GM19324 (cell line): ENCODE measurements around the gene ORC4.
A peak's percentile ranks its signal among the peaks of the same experiment; 100 is the strongest.

Source experiments
- ATAC-seq: cut with Tn5 transposase; IDR thresholded peaks from one replicate; pipeline ENCODE4 v1.9.1; 2021; ENCODE audit warnings: mild to moderate bottlenecking, moderate library complexity; ENCODE audit not compliant: unreplicated experiment, low FRiP score

The ORC4 gene

DNA sequence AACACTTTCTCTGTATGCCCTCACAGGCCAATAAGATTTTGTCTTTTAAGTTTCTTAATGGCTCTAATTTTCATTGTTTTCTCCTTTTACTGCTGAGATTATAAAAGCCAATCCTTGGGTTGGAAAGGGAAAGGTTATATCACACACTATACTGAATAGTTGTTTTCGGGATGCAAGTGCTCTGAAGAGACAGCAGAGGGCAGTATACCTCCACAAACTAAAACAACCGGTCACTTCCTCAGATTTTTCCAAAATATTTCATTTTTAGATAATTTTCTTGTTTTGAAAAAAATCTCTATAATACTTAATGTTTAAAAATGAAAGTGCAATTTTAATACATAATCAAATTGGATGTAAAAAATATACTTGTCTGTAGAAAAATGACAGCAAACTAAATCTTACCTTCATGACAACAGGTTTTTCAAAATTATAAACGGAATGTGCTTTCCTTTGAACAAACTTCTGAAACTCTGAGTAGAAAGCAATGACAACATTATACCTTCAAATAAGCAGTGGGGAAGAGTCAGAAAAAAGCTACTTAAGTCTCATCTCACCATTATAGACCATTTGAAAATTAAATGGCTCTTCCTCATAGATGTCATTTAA, 82.7 kb downstream of the ORC4 start:
- ATAC-seq: peak; percentile 51

DNA sequence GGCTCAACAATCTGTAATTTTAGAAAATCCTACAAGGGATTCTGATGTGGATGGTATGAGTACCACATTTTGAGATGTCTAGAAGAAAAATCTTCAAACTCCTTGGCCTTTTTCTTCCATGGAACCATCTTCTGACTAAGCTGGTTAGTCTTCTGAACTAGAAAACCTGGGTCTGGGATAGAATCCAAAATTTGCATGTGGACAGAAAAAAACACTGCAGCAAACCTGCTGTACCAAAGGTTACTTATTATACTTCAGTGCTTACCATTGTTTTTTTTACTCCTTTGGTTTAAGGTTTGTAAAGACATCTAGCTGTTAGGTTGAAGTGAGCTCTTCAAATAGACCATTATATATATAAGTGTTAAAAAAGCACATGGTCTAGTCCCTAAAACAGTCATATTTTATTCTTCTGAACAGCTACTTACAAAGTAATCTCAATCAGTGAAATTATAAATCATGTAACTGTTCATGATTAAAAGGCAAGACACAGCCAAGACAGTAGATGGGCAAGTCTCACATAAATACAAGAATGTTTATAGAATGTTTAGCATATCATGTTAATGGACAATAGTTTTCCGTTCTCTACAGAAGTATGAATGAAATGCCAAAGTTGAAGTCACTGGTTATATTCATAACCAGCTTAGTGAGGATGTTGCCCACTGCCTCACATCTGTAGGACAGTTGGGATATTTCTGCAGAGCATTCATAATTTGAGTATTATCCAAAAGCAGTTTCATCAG, 85.5 kb downstream of the ORC4 start:
- no peak for ATAC-seq

DNA sequence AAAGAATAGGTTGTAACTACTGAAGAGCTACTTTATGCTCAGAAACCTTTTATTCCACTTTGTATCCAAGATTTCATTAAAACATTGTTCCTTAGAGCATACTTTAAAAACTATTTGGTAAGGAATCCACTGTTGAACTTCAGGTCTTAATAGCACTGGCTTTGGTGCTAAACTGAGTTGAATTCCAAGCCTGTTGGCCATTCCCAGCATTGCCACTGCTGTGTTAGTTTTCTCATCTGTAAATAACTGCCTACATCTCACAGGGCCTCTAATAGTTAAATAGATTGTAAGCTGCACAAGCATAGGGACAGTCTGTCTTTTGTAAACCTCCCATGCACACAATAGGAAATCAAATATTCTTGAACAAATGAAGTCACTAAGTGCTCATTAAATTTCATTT, 86.6 kb downstream of the ORC4 start:
- no peak for ATAC-seq

DNA sequence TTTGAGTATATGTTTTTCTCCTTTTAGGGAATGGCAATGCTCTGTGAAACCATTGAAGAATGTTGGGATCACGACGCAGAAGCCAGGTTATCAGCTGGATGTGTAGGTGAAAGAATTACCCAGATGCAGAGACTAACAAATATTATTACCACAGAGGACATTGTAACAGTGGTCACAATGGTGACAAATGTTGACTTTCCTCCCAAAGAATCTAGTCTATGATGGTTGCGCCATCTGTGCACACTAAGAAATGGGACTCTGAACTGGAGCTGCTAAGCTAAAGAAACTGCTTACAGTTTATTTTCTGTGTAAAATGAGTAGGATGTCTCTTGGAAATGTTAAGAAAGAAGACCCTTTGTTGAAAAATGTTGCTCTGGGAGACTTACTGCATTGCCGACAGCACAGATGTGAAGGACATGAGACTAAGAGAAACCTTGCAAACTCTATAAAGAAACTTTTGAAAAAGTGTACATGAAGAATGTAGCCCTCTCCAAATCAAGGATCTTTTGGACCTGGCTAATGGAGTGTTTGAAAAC, 93.4 kb downstream of the ORC4 start:
- no peak for ATAC-seq

DNA sequence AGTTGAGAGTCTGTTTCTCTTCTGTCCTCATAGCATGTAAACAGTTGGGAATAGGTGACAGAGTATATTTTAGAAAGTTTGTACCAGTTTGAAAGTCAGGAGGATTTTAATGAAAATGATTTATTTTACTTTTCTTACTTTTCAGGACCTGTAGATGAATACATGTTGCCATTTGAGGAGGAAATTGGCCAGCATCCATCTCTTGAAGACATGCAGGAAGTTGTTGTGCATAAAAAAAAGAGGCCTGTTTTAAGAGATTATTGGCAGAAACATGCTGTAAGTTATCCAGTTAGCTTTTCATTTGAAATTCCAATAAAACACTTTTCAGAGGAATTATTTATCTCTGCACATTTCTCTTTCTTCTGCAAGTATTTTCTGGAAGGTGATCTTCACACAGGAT, 94.7 kb downstream of the ORC4 start:
- ATAC-seq: no peak

DNA sequence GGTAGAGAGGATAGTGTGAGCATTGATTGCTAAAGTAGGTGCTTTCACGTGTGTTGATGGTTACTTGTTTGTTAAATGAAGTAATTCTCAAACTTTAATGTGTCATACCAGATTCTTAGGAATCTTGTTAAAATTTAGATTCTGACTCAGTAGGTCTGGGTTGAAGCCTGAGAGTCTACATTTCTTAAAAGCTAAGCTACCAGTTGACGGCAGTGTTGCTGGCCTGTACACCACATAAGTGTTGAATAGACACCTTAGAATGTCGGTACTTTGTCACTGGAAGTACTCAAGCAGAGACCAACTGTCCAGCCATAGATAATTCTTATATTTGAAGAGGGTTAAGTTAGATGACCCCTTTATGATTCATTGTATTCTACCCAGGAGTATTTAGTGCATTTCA, 95.9 kb downstream of the ORC4 start:
- ATAC-seq: no peak

DNA sequence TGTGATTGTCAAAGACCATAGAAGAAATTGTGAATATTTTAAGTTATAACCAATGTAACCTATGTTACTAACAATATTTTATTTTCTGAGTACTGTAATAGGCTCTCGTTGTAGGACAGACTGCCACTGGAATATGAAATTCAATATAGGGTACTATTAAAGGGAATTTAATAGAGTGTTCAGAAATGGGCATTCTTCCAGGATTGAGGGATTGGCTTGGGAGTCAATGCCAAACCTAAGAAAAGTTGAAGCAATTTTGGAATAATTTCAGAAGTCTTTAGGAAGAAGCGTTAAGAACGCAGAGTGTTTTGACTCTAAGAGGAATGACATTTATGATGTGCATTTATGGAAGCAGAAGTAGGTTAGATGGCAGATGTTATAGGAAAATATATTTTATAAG, 96.7 kb downstream of the ORC4 start:
- no peak for ATAC-seq

DNA sequence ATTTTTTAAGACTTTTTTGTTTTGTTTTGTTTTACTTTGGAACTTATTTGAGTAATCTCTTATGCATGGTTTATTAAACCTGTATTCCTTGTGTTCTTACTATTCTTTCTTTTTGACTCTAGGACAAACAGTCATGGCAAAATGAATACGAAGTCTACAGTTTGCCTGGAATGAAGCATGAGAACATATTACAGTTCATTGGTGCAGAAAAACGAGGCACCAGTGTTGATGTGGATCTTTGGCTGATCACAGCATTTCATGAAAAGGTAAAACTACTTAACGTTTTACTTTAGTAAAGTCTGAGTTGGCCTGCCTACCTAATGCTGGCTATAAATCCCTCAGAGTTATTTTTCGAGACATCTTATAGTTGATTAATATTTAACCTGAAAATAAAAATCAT, 103.4 kb downstream of the ORC4 start:
- ATAC-seq: no peak

DNA sequence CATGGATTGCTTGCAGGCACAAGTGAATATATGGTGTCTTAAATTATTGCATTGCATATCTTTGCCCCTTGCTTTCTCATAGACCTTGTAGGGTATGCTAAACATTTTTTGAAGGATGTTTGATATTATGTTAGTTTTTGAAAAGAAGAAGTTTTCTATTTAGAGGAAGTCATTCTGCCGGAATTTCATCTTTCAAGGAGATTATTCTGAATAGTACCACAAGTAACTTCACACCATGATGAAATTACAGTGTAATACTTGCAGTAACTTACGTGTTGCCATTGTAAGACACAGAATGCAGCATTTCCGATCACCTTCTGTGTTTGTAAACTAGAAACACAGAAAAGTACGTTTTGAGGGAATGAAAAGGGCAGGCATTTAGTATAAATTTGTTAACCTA, 103.8 kb downstream of the ORC4 start:
- no peak for ATAC-seq

DNA sequence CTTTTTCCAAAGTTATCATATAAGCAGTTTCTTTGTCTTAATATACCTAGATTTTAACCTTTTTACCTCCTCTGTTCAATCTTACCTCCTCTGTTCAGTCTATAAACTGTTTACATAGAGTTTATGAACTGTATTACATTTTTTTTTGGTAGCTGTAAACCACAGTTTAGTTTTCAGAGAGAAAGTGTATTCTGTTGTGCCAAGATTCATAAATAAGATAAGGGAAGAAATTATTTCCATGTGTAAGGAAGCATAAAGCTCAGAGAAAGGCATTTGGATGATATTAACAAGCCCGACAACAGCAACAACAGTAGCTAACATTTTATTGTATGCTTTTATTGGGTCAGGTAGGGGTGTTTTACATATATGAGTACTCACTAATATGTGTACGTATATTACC, 104.5 kb downstream of the ORC4 start:
- ATAC-seq: no peak

DNA sequence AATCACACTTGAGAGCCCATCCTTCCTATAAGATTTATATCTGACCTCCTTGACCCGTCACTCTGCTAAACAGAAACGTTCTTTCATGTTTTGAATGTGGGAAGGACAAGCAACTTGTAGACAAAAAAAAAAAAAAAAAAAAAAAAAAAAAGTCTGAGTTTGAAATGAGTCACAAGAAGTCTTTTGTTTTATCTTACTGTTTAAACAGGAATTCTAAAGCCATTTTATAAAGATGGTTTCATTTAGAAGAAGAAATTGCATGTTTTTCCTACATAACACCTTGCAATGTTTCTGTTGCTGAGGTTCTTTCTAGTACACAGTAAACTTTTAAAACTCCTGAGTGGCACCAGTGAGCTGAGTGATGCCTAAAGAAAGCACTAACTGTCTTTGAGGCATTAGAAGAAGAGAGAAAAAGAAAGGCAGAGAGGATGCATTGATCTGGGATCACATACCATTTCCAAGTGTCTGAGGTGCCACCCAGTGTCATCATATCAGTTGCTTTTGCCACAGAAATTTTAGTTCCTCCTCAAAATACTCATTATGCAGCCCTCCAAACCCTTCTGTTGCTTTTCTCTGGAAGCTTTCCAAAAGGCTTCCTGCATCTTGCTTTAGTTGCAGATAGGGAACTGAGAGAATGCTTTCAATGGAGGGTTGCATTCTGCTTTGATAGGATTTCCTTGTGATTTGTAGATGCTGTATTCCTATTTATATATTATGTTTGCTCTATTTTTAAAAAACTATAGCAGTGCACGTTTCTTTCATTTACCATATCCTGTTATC, 106.6 kb downstream of the ORC4 start:
- ATAC-seq: no peak

DNA sequence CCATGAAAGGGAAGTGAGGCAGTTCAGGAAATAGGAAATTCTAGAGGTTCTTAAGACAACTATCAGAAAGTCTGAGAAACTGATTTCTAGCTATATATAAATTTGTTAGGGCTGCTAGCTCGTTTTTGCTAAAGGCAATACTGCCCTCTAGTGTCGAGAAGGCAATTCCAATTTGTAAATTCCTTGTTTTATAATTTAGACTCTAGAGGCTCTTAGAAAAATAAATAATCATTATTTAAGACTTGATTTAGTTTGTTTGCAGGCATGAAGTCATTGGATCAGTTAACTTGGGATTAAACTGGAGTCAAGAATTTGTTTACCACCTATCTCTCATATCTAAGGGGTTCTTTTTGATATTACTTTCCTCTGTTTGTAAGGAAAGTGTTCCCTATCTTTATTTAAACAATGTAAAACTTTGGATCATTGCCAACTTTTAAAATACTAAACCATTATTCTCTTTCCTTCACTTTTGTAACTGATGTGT, 109.5 kb downstream of the ORC4 start:
- ATAC-seq: no peak

DNA sequence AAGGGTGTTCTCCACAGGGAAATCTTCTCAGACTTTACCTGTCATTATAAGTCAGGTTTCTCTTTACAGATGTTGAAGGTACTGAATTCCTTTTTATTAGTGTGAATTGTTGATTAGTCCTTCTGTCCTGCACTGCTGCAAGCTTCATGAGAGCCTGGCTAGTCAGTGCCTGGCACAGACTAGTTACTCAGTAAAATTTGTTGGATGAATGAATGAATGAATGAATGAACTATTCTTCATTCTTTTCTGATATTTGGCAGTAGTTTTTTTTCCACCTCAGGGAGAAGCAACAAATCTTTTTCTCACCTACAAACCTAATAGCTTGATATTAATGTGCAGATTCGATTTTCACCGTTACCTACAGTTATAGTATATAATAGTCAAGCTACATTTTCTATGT, 111.4 kb downstream of the ORC4 start:
- no peak for ATAC-seq

DNA sequence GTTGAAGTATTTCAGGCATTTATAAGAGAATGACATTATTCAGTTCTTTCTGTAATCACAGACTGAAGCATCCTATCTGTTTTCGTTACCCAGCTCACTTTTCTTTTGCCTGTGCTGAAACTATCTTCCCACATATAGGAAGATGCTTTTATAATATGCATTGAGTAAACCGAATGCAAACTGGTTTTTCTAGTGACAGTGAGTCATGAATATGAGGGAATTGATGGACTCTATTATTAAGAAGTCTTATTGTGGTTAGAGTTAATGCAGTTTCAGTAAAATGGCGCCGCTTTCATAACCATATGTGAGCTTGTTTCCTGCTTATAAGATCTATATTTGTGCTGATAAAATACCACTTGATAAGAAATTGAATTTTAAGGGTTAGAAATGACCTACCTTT, 116.5 kb downstream of the ORC4 start:
- no peak for ATAC-seq

DNA sequence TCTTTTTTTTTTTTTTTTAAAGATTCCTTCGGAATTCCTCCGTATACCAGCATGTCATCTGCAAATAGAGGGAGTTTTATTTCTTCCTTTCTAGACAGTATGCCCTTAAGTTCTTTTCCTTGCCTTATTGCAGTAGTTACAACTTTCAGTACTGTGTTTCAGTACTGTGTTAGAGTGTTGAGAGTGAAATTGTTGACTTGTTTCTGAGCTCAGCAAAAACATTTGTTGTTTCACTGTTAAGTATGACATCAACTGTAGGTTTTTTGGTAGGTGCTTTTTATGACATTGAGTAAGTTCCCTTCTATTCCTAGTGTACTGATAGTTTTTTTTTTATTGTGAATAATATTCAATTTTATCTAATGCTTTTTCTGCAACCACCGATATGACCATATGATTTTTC, 131.9 kb downstream of the ORC4 start:
- peak; percentile 63 for ATAC-seq

DNA sequence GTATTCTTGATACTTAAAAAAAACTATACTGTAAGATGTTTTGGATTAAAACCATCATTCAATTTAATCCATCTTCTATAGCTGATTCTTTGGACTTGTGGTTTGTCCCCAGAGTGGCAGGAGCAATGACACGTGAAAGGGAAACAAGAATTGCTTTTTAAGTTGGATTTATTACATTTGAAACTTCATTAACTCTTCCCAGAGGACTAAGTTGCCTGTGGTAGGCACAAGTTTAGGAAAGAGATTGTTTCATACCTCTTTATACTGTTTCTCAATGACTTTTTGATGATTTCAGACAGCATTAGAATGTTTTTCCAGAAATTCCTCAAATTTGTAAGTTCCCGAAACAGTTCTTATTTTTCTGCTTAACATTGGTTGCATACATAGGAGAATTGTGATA, 134.4 kb downstream of the ORC4 start:
- ATAC-seq: no peak

DNA sequence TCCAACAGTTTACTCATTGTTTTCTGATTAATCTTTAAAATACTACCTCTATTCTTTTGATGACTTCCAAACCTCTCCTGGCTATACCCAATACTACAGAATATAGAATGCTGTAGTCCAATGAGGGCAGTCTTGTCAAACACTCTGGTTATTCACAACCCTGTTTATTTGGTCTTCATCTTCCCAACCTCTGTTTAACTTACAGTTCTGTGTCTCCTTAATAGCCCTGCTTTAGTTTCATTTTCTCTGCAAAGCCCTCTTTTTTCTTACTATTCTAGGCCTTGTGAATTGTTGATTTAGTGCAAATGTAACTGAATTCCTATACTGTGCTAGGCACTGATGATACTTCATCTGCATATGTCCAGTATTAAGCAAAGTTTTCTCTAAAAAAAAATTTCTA, 135.7 kb downstream of the ORC4 start:
- ATAC-seq: no peak

DNA sequence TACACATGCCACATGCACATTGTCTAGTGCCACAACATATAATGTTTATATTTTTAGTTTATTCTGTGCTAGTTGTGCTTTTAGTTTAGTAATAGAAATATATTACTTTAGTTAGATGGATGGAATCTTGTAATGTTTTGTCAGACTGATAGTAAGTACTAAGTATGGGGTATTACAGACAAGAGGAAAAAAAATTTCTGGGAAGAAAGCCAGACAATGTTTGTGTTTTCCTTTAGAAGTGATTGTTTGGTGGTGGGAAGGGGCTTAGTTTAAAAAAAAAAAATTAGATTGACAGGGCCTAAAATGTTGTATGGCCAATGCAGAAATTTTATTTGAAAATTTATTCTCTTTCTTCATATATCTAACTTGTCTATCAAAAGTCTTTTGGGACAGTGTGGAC, 137.9 kb downstream of the ORC4 start:
- ATAC-seq: no peak
